ENCODE measurements around the gene TCN2.
"Not testable (repeated sequence)": the region's sequence is repeated elsewhere in the genome, so short reads cannot be mapped to it uniquely, and the experiment has no call there.

Gene TCN2

GRCh38 chr22:30612789-30613188 lies 5.8 kb downstream of the TCN2 start:
- no peak for DNase-seq

GRCh38 chr22:30614268-30614667 lies 7.3 kb downstream of the TCN2 start:
- no peak for DNase-seq

- no peak for DNase-seq
These were observed 7.9 kb downstream of the TCN2 start for GRCh38 chr22:30614879-30615278.

GRCh38 chr22:30615543-30615954 lies 8.6 kb downstream of the TCN2 start:
- DNase-seq = peak; percentile 63

GRCh38 chr22:30617819-30618218 lies 10.8 kb downstream of the TCN2 start:
- no peak for DNase-seq

GRCh38 chr22:30619909-30620308 lies 12.9 kb downstream of the TCN2 start:
- DNase-seq = not testable (repeated sequence)

- no peak for DNase-seq
These were observed 19.4 kb downstream of the TCN2 start for GRCh38 chr22:30626413-30626812.

GRCh38 chr22:30627471-30627870 lies 20.5 kb downstream of the TCN2 start:
- no peak for DNase-seq

- no peak for DNase-seq
These were observed 21.5 kb downstream of the TCN2 start for GRCh38 chr22:30628491-30628890.

- DNase-seq = not testable (repeated sequence)
These were observed 24.5 kb downstream of the TCN2 start for GRCh38 chr22:30631469-30631868.

- DNase-seq = peak; percentile 94
These were observed 27.7 kb downstream of the TCN2 start for GRCh38 chr22:30634471-30635233.

GRCh38 chr22:30635273-30636225 lies 28.6 kb downstream of the TCN2 start, which contains the start of gene SLC35E4:
Gene SLC35E4, plus strand, starts transcription at chr22:30635781. Its CDS starts 670 bp downstream, at chr22:30636451.
- peak; percentile 94 for DNase-seq

GRCh38 chr22:30636226-30637077 lies 29.5 kb downstream of the TCN2 start:
- no peak for DNase-seq

GRCh38 chr22:30637701-30638114 lies 30.7 kb downstream of the TCN2 start:
- no peak for DNase-seq

GRCh38 chr22:30640361-30640760 lies 33.4 kb downstream of the TCN2 start:
- DNase-seq = no peak

GRCh38 chr22:30640839-30641430 lies 34.0 kb downstream of the TCN2 start:
- no peak for DNase-seq

GRCh38 chr22:30643055-30643875 lies 36.3 kb downstream of the TCN2 start:
- no peak for DNase-seq

- DNase-seq = no peak
These were observed 39.7 kb downstream of the TCN2 start for GRCh38 chr22:30646518-30647160.

GRCh38 chr22:30647536-30647935 lies 40.6 kb downstream of the TCN2 start:
- no peak for DNase-seq

- no peak for DNase-seq
These were observed 41.9 kb downstream of the TCN2 start for GRCh38 chr22:30648825-30649224.
